RWPE2 (cell line): ENCODE results near the gene FLNC.
A peak's percentile ranks its signal among the peaks of the same experiment; 100 is the strongest.

Experiments
- ATAC-seq: fragments of 200-7000 bp; cut with Tn5 transposase; 3 replicates; pipeline ENCODE4 v1.9.1; 2021; ENCODE audit warnings: low read depth
- DNase-seq: peaks from one replicate; pipeline ENCODE4 v3.0.0-alpha.2; 2020; ENCODE audit warnings: low spot score
- H3K27ac ChIP-seq: fragments of 450-650 bp; 2 replicates; pipeline ENCODE4 v1.5.1; 2017; ENCODE audit warnings: mild to moderate bottlenecking; ENCODE audit not compliant: poor library complexity, severe bottlenecking
- H3K27me3 ChIP-seq: fragments of 250-450 bp; sonication (Bioruptor Pico); 2 replicates; pipeline ENCODE4 v1.5.1; 2021; ENCODE audit warnings: mild to moderate bottlenecking, moderate library complexity; ENCODE audit not compliant: insufficient read depth, poor library complexity, severe bottlenecking
- H3K36me3 ChIP-seq: fragments of 250-450 bp; sonication (Bioruptor Pico); 2 replicates; pipeline ENCODE4 v1.5.1; 2020; ENCODE audit warnings: low read depth, mild to moderate bottlenecking, moderate library complexity
- H3K4me1 ChIP-seq: fragments of 250-450 bp; sonication (Bioruptor Pico); 2 replicates; pipeline ENCODE4 v1.5.1; 2021; ENCODE audit warnings: mild to moderate bottlenecking, moderate library complexity; ENCODE audit not compliant: insufficient read depth, poor library complexity, severe bottlenecking
- H3K4me3 ChIP-seq: fragments of 250-450 bp; sonication (Bioruptor Pico); 2 replicates; pipeline ENCODE4 v1.5.1; 2021; ENCODE audit warnings: mild to moderate bottlenecking, moderate library complexity; ENCODE audit not compliant: severe bottlenecking
- H3K9me3 ChIP-seq: fragments of 250-450 bp; sonication (Bioruptor Pico); 2 replicates; pipeline ENCODE4 v1.5.1; 2021; ENCODE audit warnings: mild to moderate bottlenecking, moderate library complexity; ENCODE audit not compliant: severe bottlenecking
- CTCF ChIP-seq: fragments of 450-650 bp; IDR thresholded peaks from one replicate; pipeline ENCODE4 v1.5.1; 2017; ENCODE audit warnings: mild to moderate bottlenecking, moderate library complexity; ENCODE audit not compliant: poor library complexity, severe bottlenecking

Gene FLNC

GRCh38 chr7:128841171-128841690 lies 11.0 kb downstream of the FLNC start:
- ATAC-seq (no peak), DNase-seq (peak; percentile 66)
- H3K9me3 ChIP-seq = no peaks in the 10 kb centered on the region
- H3K27me3 ChIP-seq = no peaks in the 10 kb centered on the region
- no peak for TF ChIP-seq CTCF
- no peaks in the 10 kb centered on the region for H3K4me1 ChIP-seq
- no peak overlapping the region for H3K4me3 ChIP-seq
- H3K36me3 ChIP-seq = no peaks in the 10 kb centered on the region
- no peak overlapping the region for H3K27ac ChIP-seq

- Histone ChIP-seq H3K9me3 (no peaks in the 10 kb centered on the region), H3K27ac (no peak overlapping the region), H3K27me3 (no peaks in the 10 kb centered on the region), H3K4me3 (no peak overlapping the region), H3K4me1 (no peaks in the 10 kb centered on the region), H3K36me3 (no peaks in the 10 kb centered on the region)
- ATAC-seq (no peak), DNase-seq (no peak)
- TF ChIP-seq CTCF = peak; percentile 74
Observed at GRCh38 chr7:128841921-128842673, 11.9 kb downstream of the FLNC start.

- ATAC-seq (no peak), DNase-seq (peak; percentile 55)
- H3K4me3 ChIP-seq = no peak overlapping the region
- no peaks in the 10 kb centered on the region for H3K36me3 ChIP-seq
- no peaks in the 10 kb centered on the region for H3K4me1 ChIP-seq
- H3K9me3 ChIP-seq = no peaks in the 10 kb centered on the region
- TF ChIP-seq CTCF = no peak
- no peak overlapping the region for H3K27ac ChIP-seq
- H3K27me3 ChIP-seq = no peaks in the 10 kb centered on the region
Observed at GRCh38 chr7:128842674-128843641, 12.8 kb downstream of the FLNC start.

- no peaks in the 10 kb centered on the region for H3K36me3 ChIP-seq
- no peak overlapping the region for H3K27ac ChIP-seq
- no peaks in the 10 kb centered on the region for H3K9me3 ChIP-seq
- ATAC-seq (no peak), DNase-seq (no peak)
- H3K4me3 ChIP-seq = no peak overlapping the region
- no peak for TF ChIP-seq CTCF
- H3K27me3 ChIP-seq = no peaks in the 10 kb centered on the region
- H3K4me1 ChIP-seq = no peaks in the 10 kb centered on the region
Observed at GRCh38 chr7:128843938-128844621, 13.9 kb downstream of the FLNC start.
